GM18951 (cell line): ENCODE data around the gene SPAG8.
A peak's percentile ranks its signal among the peaks of the same experiment; 100 is the strongest.

Source experiments
- POLR2A ChIP-seq: IDR thresholded peaks from 4 replicates; pipeline ENCODE4 v1.6.1; 2011; ENCODE audit warnings: mild to moderate bottlenecking; ENCODE audit not compliant: insufficient read length, insufficient read depth; ENCODE audit errors: extremely low read depth
- in situ Hi-C: fragments of 300-500 bp; cut with MboI; formaldehyde crosslinking; loops from one replicate; pipeline ENCODE4 v1.12.0; 2022; ENCODE audit warnings: low sequenced_read_pairs, mixed read lengths, inconsistent platforms; ENCODE audit not compliant: unreplicated experiment

The SPAG8 gene

GRCh38 chr9:35829764-35830096, 17.7 kb upstream of the SPAG8 start:
- in situ Hi-C loops = no loop called here
- TF ChIP-seq POLR2A = no peak

DNA sequence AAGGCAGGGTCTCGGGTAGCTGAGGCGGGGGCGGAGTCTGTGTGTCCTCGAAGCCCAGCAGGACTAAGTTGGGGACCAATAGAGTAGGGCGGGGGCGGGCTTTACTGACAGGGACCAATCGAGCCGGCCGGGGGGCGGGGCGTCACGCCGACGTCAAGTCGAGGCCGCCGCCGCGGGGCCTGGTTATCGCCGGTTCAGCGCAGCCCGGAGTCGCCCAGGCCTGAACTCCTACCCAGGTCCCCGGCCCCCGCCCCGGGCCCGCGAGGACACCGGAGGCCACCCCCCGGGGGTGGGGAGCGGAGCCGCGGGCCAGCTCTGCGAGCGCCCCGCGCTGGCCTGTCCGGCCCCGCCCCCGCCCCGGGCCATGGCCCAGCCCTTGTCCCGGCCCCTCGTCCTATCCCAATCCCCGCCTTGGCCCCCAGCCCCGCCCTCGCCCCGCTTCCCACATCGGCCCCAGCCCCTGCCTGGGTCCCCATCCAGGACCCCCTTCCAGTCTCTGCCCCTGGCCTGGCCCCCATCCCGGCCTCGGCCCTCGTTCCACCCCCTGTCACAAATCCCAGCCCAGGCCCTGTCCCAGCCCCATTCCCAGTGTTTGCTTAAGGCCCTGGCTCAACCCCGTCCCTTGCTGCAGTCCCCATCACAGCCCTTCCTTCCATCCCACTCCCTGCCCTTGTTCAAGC, 17.2 kb upstream of the SPAG8 start, which contains the start of gene TMEM8B:
TMEM8B (plus strand) TSS at position 145 of the 680 bp plus-strand sequence; CDS start at position 365, 220 bp downstream.
- in situ Hi-C loops = no loop called here

GRCh38 chr9:35828716-35829083, 16.6 kb upstream of the SPAG8 start, which contains the start of gene FAM221B:
Gene FAM221B, minus strand, starts transcription at chr9:35828732. Its CDS starts 2,571 bp downstream, at chr9:35826161.
- in situ Hi-C loops = no loop called here
- TF ChIP-seq POLR2A = no peak

More for the DNA sequence above, 17.2 kb upstream of the SPAG8 start, which contains the start of gene TMEM8B:
- TF ChIP-seq POLR2A = peak; percentile 51

- no peak for TF ChIP-seq POLR2A
- in situ Hi-C loops = no loop called here
These were observed 15.4 kb upstream of the SPAG8 start for GRCh38 chr9:35827486-35827885.

DNA sequence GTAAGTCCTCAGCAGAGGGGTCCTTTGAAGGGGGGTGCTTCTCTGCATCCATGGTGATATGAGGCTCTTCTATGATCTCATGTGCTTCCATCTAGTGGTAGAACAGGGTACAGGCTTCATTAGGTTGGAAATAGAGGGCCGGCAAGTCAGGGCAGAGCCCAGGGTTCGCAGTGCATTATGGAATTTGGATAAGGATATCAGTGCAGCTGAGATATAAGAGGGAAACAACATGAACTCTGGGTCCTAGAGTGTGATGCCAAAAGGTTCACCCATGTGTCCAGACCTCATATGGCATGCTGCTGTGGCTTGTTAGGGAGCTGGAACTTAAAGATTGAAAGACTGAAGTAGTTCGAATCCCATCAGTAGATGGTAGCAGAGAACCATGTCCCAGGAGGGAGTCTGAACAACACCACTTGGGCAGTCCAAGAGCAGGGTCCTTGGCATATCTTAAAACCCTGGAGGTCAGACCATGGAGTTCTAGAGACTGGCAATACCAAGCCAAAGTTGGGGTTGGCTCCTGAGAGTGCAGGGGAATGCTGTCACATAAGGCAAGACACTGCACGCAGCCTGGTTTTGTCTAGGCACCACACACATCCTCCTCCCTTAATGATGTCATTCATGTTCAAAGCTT, 14.1 kb upstream of the SPAG8 start:
- in situ Hi-C loops = no loop called here
- no peak for TF ChIP-seq POLR2A

DNA sequence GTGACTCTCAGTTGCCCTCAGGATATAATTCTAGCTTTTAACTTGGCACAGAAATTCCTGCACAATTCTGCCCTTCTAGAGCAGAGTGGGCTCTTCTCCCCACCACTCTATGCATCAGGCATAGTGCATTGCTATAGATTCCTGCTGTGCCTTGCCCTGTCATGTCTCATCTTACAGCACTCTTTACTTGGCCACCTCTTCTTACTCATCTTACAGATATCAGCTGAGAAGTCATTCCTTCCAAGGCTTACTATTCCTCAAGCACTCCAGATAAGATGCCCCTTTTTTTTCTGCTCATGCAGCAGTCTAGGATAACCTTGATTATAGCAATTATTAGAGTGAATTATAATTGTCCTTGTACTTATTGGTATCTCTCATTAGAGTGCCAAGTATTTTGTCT, 10.9 kb upstream of the SPAG8 start:
- TF ChIP-seq POLR2A = no peak
- in situ Hi-C loops = no loop called here

GRCh38 chr9:35820076-35820475, 8.0 kb upstream of the SPAG8 start:
- TF ChIP-seq POLR2A = no peak
- in situ Hi-C loops = no loop called here

GRCh38 chr9:35818341-35818740, 6.3 kb upstream of the SPAG8 start:
- in situ Hi-C loops = no loop called here
- no peak for TF ChIP-seq POLR2A

- in situ Hi-C loops = no loop called here
These were observed 4.6 kb upstream of the SPAG8 start for GRCh38 chr9:35816708-35817107.

DNA sequence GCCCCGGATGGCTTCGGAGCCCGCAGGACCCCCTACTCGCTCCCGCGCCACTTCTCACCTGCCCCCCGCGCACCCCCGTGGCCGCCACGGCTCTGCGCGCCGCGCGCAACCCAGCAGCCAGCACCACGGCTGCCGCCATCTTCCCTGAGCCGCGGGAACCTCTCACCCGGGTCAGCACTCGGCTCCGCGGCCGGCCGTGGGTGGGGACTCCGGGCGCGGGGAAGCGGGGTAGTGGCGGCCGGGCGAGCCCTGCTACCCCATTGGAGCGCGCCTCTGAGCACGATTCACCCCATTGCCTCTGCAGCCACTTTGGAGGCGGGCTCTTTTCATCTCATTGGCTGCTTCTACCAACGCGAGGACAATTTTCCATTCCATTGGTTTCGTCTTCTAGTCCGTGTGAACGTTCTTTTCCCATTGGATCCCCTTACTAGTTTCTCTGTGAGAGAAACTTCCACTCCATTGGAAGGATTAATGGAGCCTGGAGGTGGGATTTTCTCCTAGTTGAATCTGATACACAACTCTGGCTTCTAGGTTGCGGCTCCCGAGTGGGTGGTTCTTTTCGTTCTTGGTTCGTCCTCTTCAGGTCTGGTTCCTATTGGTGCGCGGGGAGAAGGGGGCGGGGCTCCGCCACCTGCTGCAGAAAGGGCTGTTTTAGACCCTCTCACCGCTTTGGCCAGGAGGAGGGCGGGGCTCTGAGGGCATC, 2.9 kb upstream of the SPAG8 start, which contains the start of gene HINT2:
HINT2 (minus strand) TSS at position 202 of the 703 bp plus-strand sequence; CDS start at position 139, 63 bp downstream.
- in situ Hi-C loops = no loop called here
- TF ChIP-seq POLR2A = peak; percentile 96

More at GRCh38 chr9:35816708-35817107, 4.6 kb upstream of the SPAG8 start:
- TF ChIP-seq POLR2A = no peak

DNA sequence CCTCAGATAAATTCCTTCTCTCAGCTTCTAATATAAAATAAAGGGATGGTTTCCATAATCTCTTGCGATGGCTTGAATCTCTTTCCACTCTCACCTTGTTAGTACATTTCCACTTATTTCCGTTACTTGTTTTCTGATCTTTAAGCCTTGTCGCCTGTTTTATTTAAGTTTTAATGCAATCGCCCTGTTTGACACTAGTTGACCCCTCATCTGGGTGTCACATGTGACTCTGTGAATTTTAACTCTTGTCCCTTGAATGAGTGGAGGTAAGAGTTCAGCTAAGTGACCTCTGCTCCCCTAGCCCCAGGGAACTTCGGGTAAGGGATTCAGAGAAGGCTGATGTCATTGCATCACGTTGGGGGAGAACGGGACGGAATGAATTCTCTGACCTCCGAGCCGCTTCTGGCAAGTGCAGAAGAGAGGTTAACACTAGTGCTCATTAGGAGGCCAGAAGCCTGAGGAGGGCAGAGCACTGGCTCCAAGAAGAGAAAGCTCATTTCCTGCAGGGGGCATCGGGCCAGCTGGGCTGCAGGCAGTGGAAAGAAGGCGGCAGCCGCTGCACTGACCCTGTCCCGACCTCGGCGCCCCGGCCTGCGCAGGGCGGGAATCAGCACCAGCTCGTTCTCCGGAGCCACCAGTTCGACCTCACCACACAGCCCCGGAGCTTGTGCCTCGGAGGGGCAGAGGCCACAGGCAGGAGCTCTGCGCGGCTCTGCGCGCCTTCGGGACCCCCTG, 2.2 kb upstream of the SPAG8 start:
- in situ Hi-C loops = no loop called here
- no peak for TF ChIP-seq POLR2A

GRCh38 chr9:35813434-35814105, 1.5 kb upstream of the SPAG8 start:
- TF ChIP-seq POLR2A = no peak
- in situ Hi-C loops = no loop called here

DNA sequence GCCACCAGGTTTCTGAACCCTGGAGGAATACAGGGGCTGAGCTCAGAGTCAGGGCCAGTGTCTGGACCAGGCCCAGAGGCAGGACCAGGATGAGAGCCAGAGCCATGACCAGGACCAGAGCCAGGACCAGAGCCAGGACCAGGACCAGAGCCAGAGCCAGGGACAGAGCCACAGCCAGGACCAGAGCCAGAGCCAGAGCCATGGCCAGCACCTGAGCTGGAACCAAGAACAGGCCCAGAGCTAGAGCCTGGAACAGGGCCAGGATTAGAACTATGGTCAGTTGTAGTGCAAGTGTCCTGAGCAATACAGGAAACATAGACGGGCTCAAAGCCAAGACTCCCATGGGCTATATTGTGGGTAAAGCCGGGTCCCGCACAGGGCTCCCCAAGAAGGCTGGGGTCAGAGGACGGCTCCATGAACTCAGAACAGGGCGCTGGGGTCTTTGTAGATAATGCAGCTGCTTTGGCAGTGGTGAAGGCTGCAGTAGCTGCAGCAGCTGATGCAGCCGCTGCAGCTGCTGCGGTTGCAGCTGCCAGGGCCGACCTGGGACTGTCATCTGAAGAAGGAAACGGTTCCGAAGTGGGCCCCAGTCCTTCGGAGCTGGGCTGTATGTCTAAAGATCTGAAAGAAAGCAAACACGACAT, 559 bp downstream of the SPAG8 start:
- in situ Hi-C loops = no loop called here
- TF ChIP-seq POLR2A = no peak
